ENCODE measurements around the gene EHD4.

EHD4 gene

GRCh38 chr15:41922353-41922752 is 50.0 kb downstream of the EHD4 start:
- in situ Hi-C loops (cut with MboI; ENCODE audit: low sequenced_read_pairs), result no loop called here

GRCh38 chr15:41921639-41922038 is 50.7 kb downstream of the EHD4 start:
- in situ Hi-C loops (cut with MboI; ENCODE audit: low sequenced_read_pairs), result no loop called here

GRCh38 chr15:41921167-41921566 is 51.2 kb downstream of the EHD4 start:
- in situ Hi-C loops (cut with MboI; ENCODE audit: low sequenced_read_pairs), result no loop called here

- in situ Hi-C loops (cut with MboI; ENCODE audit: low sequenced_read_pairs), result no loop called here
These were observed 52.3 kb downstream of the EHD4 start for GRCh38 chr15:41919954-41920538.

GRCh38 chr15:41919201-41919820 is 53.0 kb downstream of the EHD4 start:
- in situ Hi-C loops (cut with MboI; ENCODE audit: low sequenced_read_pairs), result no loop called here

GRCh38 chr15:41918506-41919126 is 53.7 kb downstream of the EHD4 start:
- in situ Hi-C loops (cut with MboI; ENCODE audit: low sequenced_read_pairs), result no loop called here

- in situ Hi-C loops (cut with MboI; ENCODE audit: low sequenced_read_pairs), result no loop called here
These were observed 54.5 kb downstream of the EHD4 start for GRCh38 chr15:41917767-41918430.

GRCh38 chr15:41915255-41915994 is 56.9 kb downstream of the EHD4 start:
- in situ Hi-C loops (cut with MboI; ENCODE audit: low sequenced_read_pairs), result no loop called here

GRCh38 chr15:41914411-41914810 is 57.9 kb downstream of the EHD4 start:
- in situ Hi-C loops (cut with MboI; ENCODE audit: low sequenced_read_pairs), result no loop called here

- in situ Hi-C loops (cut with MboI; ENCODE audit: low sequenced_read_pairs), result no loop called here
These were observed 59.1 kb downstream of the EHD4 start for GRCh38 chr15:41913256-41913655.

- in situ Hi-C loops (cut with MboI; ENCODE audit: low sequenced_read_pairs), result no loop called here
These were observed 60.5 kb downstream of the EHD4 start for GRCh38 chr15:41911691-41912345.

- in situ Hi-C loops (cut with MboI; ENCODE audit: low sequenced_read_pairs), result no loop called here
These were observed 63.5 kb downstream of the EHD4 start for GRCh38 chr15:41908736-41909461.

- in situ Hi-C loops (cut with MboI; ENCODE audit: low sequenced_read_pairs), result no loop called here
These were observed 65.2 kb downstream of the EHD4 start for GRCh38 chr15:41907141-41907540.

- in situ Hi-C loops (cut with MboI; ENCODE audit: low sequenced_read_pairs), result no loop called here
These were observed 65.7 kb downstream of the EHD4 start for GRCh38 chr15:41906608-41907007.

GRCh38 chr15:41905036-41905793 is 67.1 kb downstream of the EHD4 start:
- in situ Hi-C loops (cut with MboI; ENCODE audit: low sequenced_read_pairs), result no loop called here

- in situ Hi-C loops (cut with MboI; ENCODE audit: low sequenced_read_pairs), result no loop called here
These were observed 67.8 kb downstream of the EHD4 start for GRCh38 chr15:41904541-41905005.

- in situ Hi-C loops (cut with MboI; ENCODE audit: low sequenced_read_pairs), result no loop called here
These were observed 68.6 kb downstream of the EHD4 start for GRCh38 chr15:41903782-41904181.

- in situ Hi-C loops (cut with MboI; ENCODE audit: low sequenced_read_pairs), result no loop called here
These were observed 70.9 kb downstream of the EHD4 start for GRCh38 chr15:41901431-41901830.
